ENCODE data around the gene GNAS.

- TF ChIP-seq CTCF (IDR thresholded peaks at IDR 0.05), result no peak
- no peak for TF ChIP-seq POLR2A (IDR thresholded peaks at IDR 0.05)
- no peak for TF ChIP-seq POLR2AphosphoS5 (IDR thresholded peaks at IDR 0.05)
Measured at GRCh38 chr20:58880441-58880840, 27.9 kb downstream of the GNAS start.
